Fibroblast of lung (primary cell): Measurements from ENCODE around the gene TMPRSS2. TPM values are rescaled to one million over a fixed set of nuclear protein-coding genes. Genes with fewer than 3 reads are reported as not detected.

Experiments
- DNase-seq, 2 donors: peaks; one replicate each; pipeline versions ENCODE4 v3.0.0 to v3.0.0-alpha.2; 2010; ENCODE audit warnings: low read depth in 2 of 2
- H2AFZ ChIP-seq: 2 replicates; pipeline ENCODE4 v1.5.1; 2012; ENCODE audit warnings: low read length, control low read depth, inconsistent platforms
- H3K27ac ChIP-seq: 2 replicates; pipeline ENCODE4 v1.5.1; 2011; ENCODE audit warnings: low read length, control low read depth; ENCODE audit not compliant: insufficient read depth
- H3K27me3 ChIP-seq: 2 replicates; pipeline ENCODE4 v1.5.1; 2011; ENCODE audit warnings: mild to moderate bottlenecking, low read length; ENCODE audit not compliant: control insufficient read depth, insufficient read depth
- H3K36me3 ChIP-seq: 2 replicates; pipeline ENCODE4 v1.5.1; 2011; ENCODE audit warnings: low read length; ENCODE audit not compliant: control insufficient read depth, insufficient read depth
- H3K4me1 ChIP-seq: 2 replicates; pipeline ENCODE4 v1.5.1; 2011; ENCODE audit warnings: low read length; ENCODE audit not compliant: control insufficient read depth, insufficient read depth; ENCODE audit errors: extremely low read depth
- H3K4me2 ChIP-seq: 2 replicates; pipeline ENCODE4 v1.5.1; 2011; ENCODE audit warnings: low read length, control low read depth; ENCODE audit not compliant: insufficient read depth; ENCODE audit errors: extremely low read depth
- H3K4me3 ChIP-seq, 4 experiments: fragments of 200-600 bp in 1 of 4; sonication (generic) in 1 of 4; replicated peaks in 1 of 4; 2 replicates each; pipeline ENCODE4 v1.5.1; 2011 to 2016; ENCODE audit warnings: low read length in 4 of 4, low read depth in 3 of 4, mild to moderate bottlenecking in 3 of 4, control low read depth in 2 of 4, inconsistent platforms in 1 of 4, mixed read lengths in 1 of 4; ENCODE audit not compliant: insufficient read depth in 1 of 4; ENCODE audit errors: control extremely low read depth in 1 of 4
- H3K79me2 ChIP-seq: 2 replicates; pipeline ENCODE4 v1.5.1; 2012; ENCODE audit warnings: mild to moderate bottlenecking, low read length, inconsistent platforms; ENCODE audit not compliant: control insufficient read depth, insufficient read depth
- H3K9ac ChIP-seq: 2 replicates; pipeline ENCODE4 v1.5.1; 2011; ENCODE audit warnings: mild to moderate bottlenecking, low read length, control low read depth; ENCODE audit not compliant: insufficient read depth
- H3K9me3 ChIP-seq: 2 replicates; pipeline ENCODE4 v1.5.1; 2012; ENCODE audit warnings: low read depth, low read length; ENCODE audit not compliant: control insufficient read depth, insufficient read depth
- H4K20me1 ChIP-seq: 2 replicates; pipeline ENCODE4 v1.5.1; 2011; ENCODE audit warnings: low read length; ENCODE audit not compliant: control insufficient read depth, insufficient read depth; ENCODE audit errors: extremely low read depth
- CTCF ChIP-seq, 2 donors: IDR thresholded peaks in 1 of 2; conservative IDR thresholded peaks in 1 of 2; 1 replicate in 1 of 2; 2 replicates in 1 of 2; pipeline ENCODE4 v1.5.1; 2011 to 2012; ENCODE audit warnings: low read length in 2 of 2, control low read depth in 1 of 2, inconsistent platforms in 1 of 2, low read depth in 1 of 2, mild to moderate bottlenecking in 1 of 2
- EZH2 ChIP-seq: IDR thresholded peaks from 2 replicates; pipeline ENCODE4 v1.5.1; 2012; ENCODE audit warnings: low read length, control low read depth, mild to moderate bottlenecking; ENCODE audit errors: missing control alignments
- polyA plus RNA-seq, 2 donors: library from polyadenylated mRNA; depleted of rRNA in 1 of 2; stranded (reverse) in 1 of 2; unstranded in 1 of 2; fragments of >200 nt; gene quantifications; 2 replicates each; pipeline ENCODE4 v1.2.1, GENCODE V29; 2011 to 2012; ENCODE audit warnings: missing spikeins in 1 of 2
- total RNA-seq: library from RNA; depleted of rRNA; stranded (reverse); fragments of >200 nt; gene quantifications from 2 replicates; pipeline ENCODE4 v1.2.1, GENCODE V29; 2014

TMPRSS2 gene
- total and polyA plus RNA-seq, 2 donors (not counting 1 experiment from before 2014, with no cell fraction given), result 0.17 TPM; not detected in 1

- DNase-seq, result no peak
- Histone ChIP-seq H2AFZ (no peak overlapping the region), H4K20me1 (no peaks in the 10 kb centered on the region), H3K9me3 (no peaks in the 10 kb centered on the region), H3K4me2 (no peak overlapping the region), H3K27me3 (no peaks in the 10 kb centered on the region), H3K4me1 (no peaks in the 10 kb centered on the region), H3K79me2 (no peaks in the 10 kb centered on the region), H3K9ac (no peak overlapping the region), H3K36me3 (no peaks in the 10 kb centered on the region), H3K4me3 (no peak overlapping the region), H3K27ac (no peak overlapping the region)
- no peak for TF ChIP-seq EZH2
- no peak for TF ChIP-seq CTCF (conservative IDR thresholded peaks at IDR 0.05 in 1 of 2, IDR thresholded peaks at IDR 0.05 in 1 of 2; ENCODE audit: low read depth in 1 of 2, low read length in 2 of 2)
These were observed 78.0 kb downstream of the TMPRSS2 start for GRCh38 chr21:41429925-41430491.

GRCh38 chr21:41429305-41429704 is 78.7 kb downstream of the TMPRSS2 start:
- DNase-seq, result no peak

GRCh38 chr21:41428847-41429246 is 79.1 kb downstream of the TMPRSS2 start:
- Histone ChIP-seq H2AFZ (no peak overlapping the region), H4K20me1 (no peaks in the 10 kb centered on the region), H3K79me2 (no peaks in the 10 kb centered on the region), H3K27ac (no peak overlapping the region), H3K4me3 (no peak overlapping the region), H3K27me3 (no peaks in the 10 kb centered on the region), H3K9me3 (no peaks in the 10 kb centered on the region), H3K36me3 (no peaks in the 10 kb centered on the region), H3K9ac (no peak overlapping the region), H3K4me1 (no peaks in the 10 kb centered on the region), H3K4me2 (no peak overlapping the region)
- no peak for DNase-seq
- TF ChIP-seq CTCF (conservative IDR thresholded peaks at IDR 0.05 in 1 of 2, IDR thresholded peaks at IDR 0.05 in 1 of 2; ENCODE audit: low read depth in 1 of 2, low read length in 2 of 2) (no peak), EZH2 (no peak)

More at GRCh38 chr21:41429305-41429704, 78.7 kb downstream of the TMPRSS2 start:
- Histone ChIP-seq H3K9ac (no peak overlapping the region), H4K20me1 (no peaks in the 10 kb centered on the region), H3K9me3 (no peaks in the 10 kb centered on the region), H2AFZ (no peak overlapping the region), H3K36me3 (no peaks in the 10 kb centered on the region), H3K27me3 (no peaks in the 10 kb centered on the region), H3K4me3 (no peak overlapping the region), H3K27ac (no peak overlapping the region), H3K4me1 (no peaks in the 10 kb centered on the region), H3K4me2 (no peak overlapping the region), H3K79me2 (no peaks in the 10 kb centered on the region)
- TF ChIP-seq CTCF (conservative IDR thresholded peaks at IDR 0.05 in 1 of 2, IDR thresholded peaks at IDR 0.05 in 1 of 2; ENCODE audit: low read depth in 1 of 2, low read length in 2 of 2) (no peak), EZH2 (no peak)
